Activated naive CD8-positive, alpha-beta T cell (primary cell): ENCODE results near the gene MFSD2A.

Experiments used
- H3K27ac Mint-ChIP-seq: one replicate; pipeline ENCODE4 v1.8.0; 2021; ENCODE audit warnings: mixed read lengths
- H3K27me3 Mint-ChIP-seq: one replicate; pipeline ENCODE4 v1.8.0; 2021; ENCODE audit warnings: mixed read lengths
- H3K36me3 Mint-ChIP-seq: one replicate; pipeline ENCODE4 v1.8.0; 2021; ENCODE audit warnings: mixed read lengths
- H3K4me1 Mint-ChIP-seq: one replicate; pipeline ENCODE4 v1.8.0; 2021; ENCODE audit warnings: low read depth, mixed read lengths
- H3K4me3 Mint-ChIP-seq: one replicate; pipeline ENCODE4 v1.8.0; 2021; ENCODE audit warnings: mild to moderate bottlenecking, mixed read lengths
- H3K9me3 Mint-ChIP-seq: one replicate; pipeline ENCODE4 v1.8.0; 2021; ENCODE audit warnings: low read depth, mixed read lengths

The MFSD2A gene

DNA sequence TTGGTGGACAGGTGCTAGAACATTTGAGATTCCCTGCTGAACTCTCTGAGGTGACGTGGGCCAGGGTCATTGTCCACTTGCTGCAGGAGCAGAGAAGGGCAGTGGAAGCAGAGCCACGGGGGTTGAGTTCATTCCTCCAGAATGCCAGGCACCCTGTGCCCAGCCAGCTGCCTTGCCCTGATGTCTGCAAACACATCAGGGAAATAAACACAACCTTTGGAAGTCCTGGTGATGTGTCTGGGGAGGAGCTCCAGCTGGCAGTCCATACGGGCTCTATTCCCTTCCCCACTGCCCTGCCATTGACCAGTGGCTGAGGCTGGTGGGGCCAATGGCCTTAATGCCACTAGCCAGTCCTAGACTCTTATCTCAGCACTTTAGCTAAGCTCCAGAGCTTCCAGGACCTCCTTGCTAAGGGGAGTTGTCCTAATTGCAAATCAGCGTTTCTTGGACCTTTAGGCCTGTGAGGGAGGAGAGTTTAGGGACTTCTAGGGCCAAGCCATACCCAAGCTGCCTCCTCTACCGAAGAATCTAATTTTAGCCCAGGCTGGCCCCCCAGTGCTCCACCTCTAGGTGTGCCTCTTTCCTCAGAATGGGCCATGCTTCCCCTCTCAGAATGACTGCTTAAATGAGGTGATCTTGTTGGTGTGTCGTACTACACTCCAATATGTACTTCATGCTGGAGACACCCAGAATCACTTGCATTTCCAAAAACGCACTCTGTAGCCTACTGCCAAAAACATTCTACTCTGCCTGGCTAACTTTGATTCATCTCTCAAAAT is 25.9 kb upstream of the MFSD2A start:
- no peaks in the 10 kb centered on the region for H3K36me3 Mint-ChIP-seq
- H3K4me1 Mint-ChIP-seq, result peaks cover 5% of the 10 kb centered on the region
- H3K27ac Mint-ChIP-seq, result no peak overlapping the region
- no peaks in the 10 kb centered on the region for H3K9me3 Mint-ChIP-seq
- no peak overlapping the region for H3K4me3 Mint-ChIP-seq
- H3K27me3 Mint-ChIP-seq, result no peaks in the 10 kb centered on the region

DNA sequence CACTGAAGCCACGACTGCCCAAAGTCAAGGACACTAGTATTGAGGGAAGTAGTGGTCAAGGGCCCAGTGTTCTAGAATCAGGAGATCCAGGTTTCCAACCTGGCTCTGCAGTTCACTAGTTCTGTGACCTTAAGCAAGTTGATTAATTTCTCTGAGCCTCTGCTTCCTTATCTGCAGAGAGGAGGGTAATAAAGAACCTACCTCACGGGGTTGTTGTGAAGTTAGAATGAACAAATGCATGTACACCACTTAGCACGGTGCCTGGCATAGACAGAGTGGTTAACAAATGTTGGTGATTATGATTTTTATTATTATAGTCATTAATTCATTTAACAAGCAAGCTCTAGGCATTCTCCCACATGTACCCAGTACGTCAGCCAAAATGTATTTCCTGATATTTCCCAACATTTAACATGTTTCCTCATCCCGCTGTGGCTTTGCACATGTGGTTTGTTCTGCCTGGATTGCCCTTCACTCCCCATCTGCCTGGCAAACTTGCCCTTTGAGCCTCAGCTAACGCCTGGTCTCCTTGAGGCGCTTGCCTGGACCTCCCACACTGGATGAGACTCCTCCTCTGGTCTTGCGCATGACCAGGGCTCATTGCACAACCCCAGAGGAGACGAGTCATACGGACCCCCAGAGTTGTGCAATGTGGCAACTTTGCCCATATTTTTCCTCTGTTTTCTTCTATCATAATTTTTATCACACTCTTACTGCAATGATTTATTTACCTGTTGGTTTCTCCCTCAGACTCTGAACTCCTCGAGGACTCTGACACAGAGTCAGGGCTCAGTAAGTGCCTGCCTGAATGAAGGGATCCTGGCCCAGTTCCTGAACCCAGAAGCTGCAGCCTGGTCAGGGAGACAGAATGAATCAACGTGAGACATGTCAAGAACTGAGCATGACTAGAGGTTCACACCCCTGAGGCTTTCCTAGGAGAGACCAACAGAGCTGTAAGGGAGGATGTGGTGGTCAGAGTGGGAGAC is 20.7 kb upstream of the MFSD2A start:
- H3K4me1 Mint-ChIP-seq, result no peaks in the 10 kb centered on the region
- no peak overlapping the region for H3K4me3 Mint-ChIP-seq
- no peaks in the 10 kb centered on the region for H3K36me3 Mint-ChIP-seq
- no peaks in the 10 kb centered on the region for H3K27me3 Mint-ChIP-seq
- H3K9me3 Mint-ChIP-seq, result no peaks in the 10 kb centered on the region
- H3K27ac Mint-ChIP-seq, result no peak overlapping the region

DNA sequence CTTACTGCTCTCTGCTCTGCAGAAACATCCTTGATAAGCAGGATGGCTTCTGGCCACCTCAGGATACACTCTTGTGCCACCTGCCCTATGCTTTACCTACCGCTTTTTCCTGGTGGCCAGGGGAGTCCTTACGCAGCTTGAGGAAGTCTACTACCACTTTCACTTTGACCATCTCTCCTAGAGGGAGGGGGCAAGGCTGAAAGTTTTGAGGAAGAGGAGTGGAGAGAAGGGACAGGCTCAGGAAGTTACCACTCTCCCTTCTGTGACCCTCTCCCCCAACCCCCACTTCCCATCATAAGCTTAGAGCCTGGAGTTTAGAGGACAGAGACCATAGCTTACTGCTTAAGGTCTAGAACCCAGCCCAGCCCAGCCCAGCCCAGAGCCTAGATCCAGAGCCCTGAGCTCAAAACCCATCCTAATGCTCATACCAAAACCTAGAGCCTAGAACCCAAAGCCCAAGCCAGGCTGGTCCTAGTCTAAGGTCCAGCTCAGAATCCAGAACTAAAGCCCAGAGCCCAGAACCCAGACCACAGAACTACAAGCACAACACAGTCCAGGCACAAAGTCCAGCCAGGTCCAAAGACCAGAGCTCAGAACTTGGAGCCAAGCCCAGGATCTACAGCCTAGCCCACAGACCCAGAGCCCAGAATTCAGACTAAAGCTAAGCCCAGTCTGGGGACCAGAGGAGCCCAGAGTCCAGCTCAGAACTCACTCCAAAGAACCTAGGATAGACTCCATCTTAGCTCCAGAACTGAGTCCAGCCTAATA is 18.0 kb upstream of the MFSD2A start:
- Mint-ChIP-seq H3K4me1 (no peaks in the 10 kb centered on the region), H3K27ac (no peak overlapping the region), H3K27me3 (no peaks in the 10 kb centered on the region), H3K36me3 (no peaks in the 10 kb centered on the region), H3K9me3 (no peaks in the 10 kb centered on the region), H3K4me3 (no peak overlapping the region)

DNA sequence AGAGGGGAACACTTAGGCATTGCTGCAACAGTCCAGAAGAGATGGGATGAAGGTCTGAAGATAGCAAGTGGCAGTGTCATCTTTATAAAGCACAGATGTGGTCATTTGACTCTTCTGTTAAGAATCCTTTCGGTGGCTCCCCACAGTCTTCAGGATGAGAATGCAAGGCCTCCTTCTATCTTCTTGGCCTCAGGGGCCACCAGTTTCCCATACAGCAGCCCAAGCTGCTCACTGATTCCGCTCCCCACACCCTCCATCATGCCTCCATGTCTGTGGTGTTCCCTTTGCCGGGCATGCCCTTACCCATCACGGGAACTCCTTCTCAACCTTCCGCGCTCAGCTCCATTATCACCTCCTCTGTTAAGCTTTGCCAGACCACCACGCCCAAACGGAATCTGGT is 16.1 kb upstream of the MFSD2A start:
- Mint-ChIP-seq H3K27me3 (no peaks in the 10 kb centered on the region), H3K4me1 (no peaks in the 10 kb centered on the region), H3K4me3 (no peak overlapping the region), H3K9me3 (no peaks in the 10 kb centered on the region), H3K36me3 (no peaks in the 10 kb centered on the region), H3K27ac (no peak overlapping the region)

DNA sequence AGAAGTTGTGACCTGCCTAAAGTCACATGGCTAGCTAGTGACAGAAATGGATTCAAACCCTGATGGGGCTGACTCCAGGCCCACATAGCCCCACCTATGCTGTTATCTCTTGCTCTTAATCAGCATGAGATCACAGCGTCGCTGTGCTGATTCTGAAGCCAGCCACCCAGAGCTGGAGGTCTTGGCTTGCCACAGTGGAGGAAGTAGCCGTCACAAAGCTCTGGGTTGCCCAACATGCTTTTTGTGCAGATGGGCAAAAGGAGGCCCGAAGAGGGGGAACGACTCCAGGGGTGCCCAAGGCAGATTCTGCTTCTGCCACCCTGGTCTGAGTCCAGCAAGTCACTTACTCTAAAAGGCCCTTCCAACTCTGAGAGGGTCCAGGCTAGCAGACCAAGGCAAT is 14.7 kb upstream of the MFSD2A start:
- H3K27me3 Mint-ChIP-seq, result no peaks in the 10 kb centered on the region
- peaks cover 2% of the 10 kb centered on the region for H3K4me1 Mint-ChIP-seq
- H3K27ac Mint-ChIP-seq, result no peak overlapping the region
- H3K36me3 Mint-ChIP-seq, result no peaks in the 10 kb centered on the region
- no peaks in the 10 kb centered on the region for H3K9me3 Mint-ChIP-seq
- no peak overlapping the region for H3K4me3 Mint-ChIP-seq

DNA sequence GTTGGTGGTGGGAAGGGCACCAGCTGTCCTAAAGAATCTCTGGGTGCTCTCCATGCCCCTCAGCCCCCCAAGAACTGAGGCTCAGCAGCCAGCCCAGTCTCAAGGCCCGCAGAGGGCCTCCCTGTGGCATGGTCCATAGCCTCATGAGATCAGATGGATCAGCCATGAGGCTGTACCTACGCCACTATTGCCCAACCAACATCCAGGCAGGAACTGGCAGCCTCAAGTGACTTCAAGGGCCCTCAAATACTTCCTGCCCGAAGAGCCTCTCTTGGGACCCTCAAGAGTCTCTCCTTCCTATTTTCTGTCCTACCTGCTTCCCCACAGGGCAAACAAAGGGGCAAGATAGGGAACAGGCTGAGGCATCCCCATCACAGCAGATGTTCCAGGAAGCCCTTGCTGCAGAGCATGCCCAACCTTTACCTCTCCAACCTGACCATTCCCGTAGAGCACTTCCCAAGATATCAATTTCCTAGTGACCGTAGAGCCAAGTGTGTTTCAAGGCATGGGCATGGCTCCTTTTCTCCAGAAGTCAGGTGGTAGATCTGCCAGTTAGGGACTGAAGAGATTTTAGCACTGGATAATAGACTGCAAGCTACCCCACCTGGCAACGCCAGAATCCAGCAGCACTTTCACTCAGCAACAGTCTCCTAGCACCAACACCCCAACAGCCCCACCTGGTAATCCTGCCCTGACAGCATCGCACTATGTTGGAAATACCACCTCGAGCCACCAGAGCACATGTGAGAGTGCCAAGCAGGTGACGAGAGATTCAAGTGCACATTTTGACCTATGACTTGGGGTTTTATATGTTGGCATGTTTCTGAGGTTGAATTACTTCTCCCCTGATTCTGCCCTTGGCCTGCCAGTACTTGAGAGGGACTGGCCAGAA is 13.7 kb upstream of the MFSD2A start:
- Mint-ChIP-seq H3K4me3 (no peak overlapping the region), H3K27me3 (no peaks in the 10 kb centered on the region), H3K36me3 (no peaks in the 10 kb centered on the region), H3K27ac (no peak overlapping the region), H3K9me3 (no peaks in the 10 kb centered on the region), H3K4me1 (peaks cover 2% of the 10 kb centered on the region)

DNA sequence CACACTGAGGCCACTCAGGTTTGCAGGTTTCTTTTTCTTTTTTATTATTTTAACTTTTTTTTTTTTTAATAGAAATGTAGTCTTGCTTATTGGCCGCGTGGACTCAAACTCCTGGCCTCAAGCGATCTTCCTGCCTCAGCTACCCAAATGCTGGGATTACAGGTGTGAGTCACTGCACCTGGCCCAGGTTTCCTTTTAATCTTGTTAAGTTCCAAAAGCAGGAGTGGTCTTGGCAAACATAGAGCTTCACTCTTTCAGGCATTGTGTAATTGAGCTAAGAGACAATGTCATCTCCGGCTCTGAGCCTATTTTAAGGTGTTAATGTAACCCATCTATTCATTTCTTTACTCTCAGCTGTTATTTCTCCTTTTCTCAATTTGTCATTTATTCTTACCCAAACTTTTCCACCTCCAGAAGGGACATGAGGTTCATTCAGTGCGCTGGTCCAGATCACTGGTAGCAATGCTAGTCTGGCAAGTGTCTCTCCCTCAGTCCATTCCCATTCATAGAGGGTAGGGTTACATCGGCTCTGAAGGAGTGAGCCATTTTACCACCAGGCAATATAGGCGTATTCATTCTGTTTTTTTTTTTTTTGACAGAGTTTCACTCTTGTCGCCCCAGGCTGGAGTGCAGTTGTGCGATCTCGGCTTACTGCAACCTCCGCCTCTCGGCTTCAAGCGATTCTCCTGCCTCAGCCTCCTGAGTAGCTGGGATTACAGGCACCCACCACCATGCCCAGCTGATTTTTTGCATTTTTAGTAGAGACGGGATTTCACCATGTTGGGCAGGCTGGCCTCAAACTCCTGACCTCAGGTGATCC is 11.3 kb upstream of the MFSD2A start:
- H3K36me3 Mint-ChIP-seq, result no peaks in the 10 kb centered on the region
- peaks cover 2% of the 10 kb centered on the region for H3K4me1 Mint-ChIP-seq
- no peaks in the 10 kb centered on the region for H3K27me3 Mint-ChIP-seq
- no peak overlapping the region for H3K4me3 Mint-ChIP-seq
- no peaks in the 10 kb centered on the region for H3K9me3 Mint-ChIP-seq
- no peak overlapping the region for H3K27ac Mint-ChIP-seq

DNA sequence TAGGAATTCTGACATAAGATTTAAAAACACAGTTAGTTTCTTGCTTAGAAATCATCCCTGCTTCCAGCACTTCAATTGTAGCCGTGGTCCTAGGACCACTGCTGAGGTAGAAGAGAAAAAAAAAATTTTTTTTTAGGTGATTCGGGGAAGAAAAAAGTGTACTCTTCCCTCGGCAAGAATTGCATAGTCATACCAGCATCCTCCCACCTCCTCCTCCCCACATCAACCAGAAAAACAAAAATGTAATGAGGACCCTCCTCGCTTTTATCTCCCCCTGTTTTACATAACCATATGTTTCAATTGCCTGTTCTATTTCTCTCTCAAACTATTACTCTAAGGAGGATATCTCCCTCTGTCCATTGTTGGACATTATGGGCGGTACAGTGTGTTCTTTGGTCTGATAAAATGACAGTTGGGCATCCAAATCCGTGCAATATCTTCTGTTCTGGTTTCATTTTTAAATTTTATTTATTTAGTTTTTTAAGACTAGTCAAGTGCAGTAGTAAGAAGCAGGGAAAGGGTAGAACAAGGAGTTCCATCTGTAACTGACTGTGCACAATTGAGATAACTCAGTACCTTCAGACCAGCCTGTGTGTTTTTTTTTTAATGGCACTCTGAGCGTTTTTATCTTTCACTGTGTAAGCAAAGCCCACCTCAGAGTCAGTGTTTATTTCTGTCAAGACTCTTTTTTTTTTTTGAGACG is 10.4 kb upstream of the MFSD2A start:
- no peak overlapping the region for H3K4me3 Mint-ChIP-seq
- H3K27me3 Mint-ChIP-seq, result no peaks in the 10 kb centered on the region
- H3K36me3 Mint-ChIP-seq, result no peaks in the 10 kb centered on the region
- H3K4me1 Mint-ChIP-seq, result peaks cover 2% of the 10 kb centered on the region
- H3K27ac Mint-ChIP-seq, result no peak overlapping the region
- no peaks in the 10 kb centered on the region for H3K9me3 Mint-ChIP-seq

DNA sequence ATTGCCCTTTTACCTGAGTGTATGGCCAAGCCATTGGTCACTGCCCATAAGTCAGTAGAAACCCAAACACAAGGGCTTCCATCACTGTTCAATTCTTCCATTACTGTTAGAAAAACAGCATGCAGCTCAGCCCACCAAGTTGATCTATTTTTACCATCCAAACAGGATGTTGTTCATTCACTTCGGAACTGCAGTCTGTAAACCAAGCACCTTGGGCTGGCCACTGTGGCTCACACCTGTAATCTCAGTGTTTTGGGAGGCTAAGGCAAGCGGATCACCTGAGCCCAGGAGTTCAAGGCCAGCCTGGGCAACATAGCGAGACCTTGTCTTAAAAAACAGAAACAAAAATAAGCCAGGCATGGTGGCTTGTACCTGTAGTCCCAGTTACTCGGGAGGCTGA is 8.7 kb upstream of the MFSD2A start:
- Mint-ChIP-seq H3K4me3 (no peak overlapping the region), H3K27ac (no peak overlapping the region), H3K36me3 (no peaks in the 10 kb centered on the region), H3K4me1 (peaks cover 2% of the 10 kb centered on the region), H3K9me3 (no peaks in the 10 kb centered on the region), H3K27me3 (no peaks in the 10 kb centered on the region)

DNA sequence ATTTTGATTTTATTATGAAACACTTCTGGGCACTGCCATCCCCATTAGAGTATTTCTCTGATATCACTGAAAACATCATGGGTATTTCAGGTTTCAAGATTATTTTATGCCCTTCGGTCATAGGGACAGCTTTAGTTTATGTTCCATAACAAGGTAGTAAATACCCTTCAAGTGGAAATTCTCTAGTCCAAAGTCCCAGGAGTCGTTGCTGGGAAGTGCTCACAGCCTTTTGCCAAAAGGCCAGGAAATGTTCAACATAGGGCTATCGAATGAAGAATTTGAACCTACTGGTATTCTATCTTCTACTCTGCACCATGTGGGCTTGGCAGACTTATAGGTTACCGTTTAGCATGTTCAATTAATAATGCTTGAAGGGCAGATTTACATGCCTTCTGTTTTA is 7.7 kb upstream of the MFSD2A start:
- Mint-ChIP-seq H3K4me1 (peaks cover 2% of the 10 kb centered on the region), H3K4me3 (no peak overlapping the region), H3K27me3 (no peaks in the 10 kb centered on the region), H3K27ac (no peak overlapping the region), H3K36me3 (no peaks in the 10 kb centered on the region), H3K9me3 (no peaks in the 10 kb centered on the region)

DNA sequence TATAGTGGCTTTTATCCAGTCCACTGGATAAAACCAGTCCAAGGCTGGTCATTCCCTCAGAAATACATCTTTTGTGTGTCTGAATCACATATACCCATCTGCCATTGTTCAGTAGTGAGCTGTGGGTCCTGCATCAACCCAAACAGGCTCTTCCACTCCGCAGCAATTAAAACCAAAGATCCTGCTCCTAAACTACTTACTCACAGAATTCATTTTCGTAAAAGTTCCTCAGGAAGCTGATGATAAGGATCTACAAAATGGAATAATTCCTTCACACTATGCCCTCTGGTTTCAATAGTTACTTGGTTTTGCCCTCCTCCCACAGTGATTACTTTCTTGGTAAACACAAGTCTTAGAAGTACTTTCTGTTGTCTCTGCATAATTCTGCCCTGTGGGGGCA is 5.1 kb upstream of the MFSD2A start:
- H3K9me3 Mint-ChIP-seq, result no peaks in the 10 kb centered on the region
- no peaks in the 10 kb centered on the region for H3K27me3 Mint-ChIP-seq
- no peaks in the 10 kb centered on the region for H3K36me3 Mint-ChIP-seq
- H3K27ac Mint-ChIP-seq, result no peak overlapping the region
- no peak overlapping the region for H3K4me3 Mint-ChIP-seq
- peaks cover 4% of the 10 kb centered on the region for H3K4me1 Mint-ChIP-seq

DNA sequence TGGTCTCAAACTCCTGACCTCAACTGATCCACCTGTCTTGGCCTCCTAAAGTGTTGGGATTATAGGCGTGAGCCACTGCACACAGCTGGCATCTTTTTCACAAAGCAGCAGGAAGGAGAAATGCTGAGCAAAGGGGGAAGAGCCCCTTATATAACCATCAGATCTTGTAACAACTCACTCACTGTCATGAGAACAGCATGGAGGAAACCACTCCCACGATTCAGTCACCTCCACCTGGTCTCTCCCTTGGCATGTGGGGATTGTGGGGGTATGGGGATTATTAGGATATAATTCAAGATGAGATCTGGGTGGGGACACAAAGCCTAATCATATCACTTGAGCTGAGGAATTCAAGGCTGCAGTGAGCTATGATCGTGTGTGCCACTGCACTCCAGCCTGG is 3.0 kb upstream of the MFSD2A start:
- Mint-ChIP-seq H3K27ac (no peak overlapping the region), H3K9me3 (no peaks in the 10 kb centered on the region), H3K27me3 (no peaks in the 10 kb centered on the region), H3K36me3 (no peaks in the 10 kb centered on the region), H3K4me3 (no peak overlapping the region), H3K4me1 (peaks cover 17% of the 10 kb centered on the region)
